CD4-positive, alpha-beta T cell (primary cell): Measurements from ENCODE around the gene CDS2. TPM values are rescaled to one million over a fixed set of nuclear protein-coding genes. Genes with fewer than 3 reads are reported as not detected.

Source experiments
- ATAC-seq: fragments of 200-7000 bp; cut with Tn5 transposase; one replicate; pipeline ENCODE4 v1.10.0; 2022; ENCODE audit warnings: mild to moderate bottlenecking; ENCODE audit not compliant: poor library complexity
- CTCF ChIA-PET: fragments of 350-600 bp; sonication (Branson Sonifier 250); formaldehyde crosslinking; loops from one replicate; lab custom pipeline; 2021; ENCODE audit warnings: antibody characterized with exemption, inconsistent platforms; lab: Charles Lee
- POLR2A ChIA-PET: fragments of 350-600 bp; sonication (Branson Sonifier 250); formaldehyde crosslinking; loops from one replicate; lab custom pipeline; 2021; ENCODE audit warnings: antibody characterized with exemption, inconsistent platforms; lab: Charles Lee
- DNase-seq, 14 experiments: peaks; one replicate each; pipeline ENCODE4 v3.0.0-alpha.2; 2013 to 2020; ENCODE audit warnings: mixed read lengths in 2 of 14
- H3K27ac ChIP-seq, 2 donors: one replicate each; pipeline versions ENCODE4 v1.5.1 to v1.7.0; 2013; ENCODE audit warnings: low read length in 2 of 2, low read depth in 1 of 2, mild to moderate bottlenecking in 1 of 2
- H3K27me3 ChIP-seq, 2 experiments: 1 replicate in 1 of 2; 2 replicates in 1 of 2; pipeline versions ENCODE4 v1.6.1 to v1.7.0; 2013; ENCODE audit warnings: low read length in 2 of 2, control low read depth in 1 of 2, mild to moderate bottlenecking in 1 of 2, moderate library complexity in 1 of 2; ENCODE audit not compliant: insufficient read depth in 2 of 2, control insufficient read depth in 1 of 2
- H3K36me3 ChIP-seq: one replicate; pipeline ENCODE4 v1.6.1; 2013; ENCODE audit warnings: low read length, control low read depth; ENCODE audit not compliant: insufficient read depth
- H3K4me1 ChIP-seq: one replicate; pipeline ENCODE4 v1.6.1; 2013; ENCODE audit warnings: low read length, control low read depth; ENCODE audit not compliant: insufficient read depth
- H3K4me3 ChIP-seq: one replicate; pipeline ENCODE4 v1.5.1; 2013; ENCODE audit warnings: mild to moderate bottlenecking, low read length, moderate library complexity
- H3K9me3 ChIP-seq, 2 experiments: 1 replicate in 1 of 2; 2 replicates in 1 of 2; pipeline versions ENCODE4 v1.6.1 to v1.7.0; 2013; ENCODE audit warnings: low read length in 2 of 2, mild to moderate bottlenecking in 2 of 2, control low read depth in 1 of 2, moderate library complexity in 1 of 2; ENCODE audit not compliant: control insufficient read depth in 1 of 2, insufficient read depth in 1 of 2
- H3K27ac Mint-ChIP-seq: one replicate; pipeline ENCODE4 v1.8.0; 2020; ENCODE audit warnings: mixed read lengths
- H3K27me3 Mint-ChIP-seq: one replicate; pipeline ENCODE4 v1.8.0; 2021; ENCODE audit warnings: mixed read lengths
- H3K36me3 Mint-ChIP-seq: one replicate; pipeline ENCODE4 v1.8.0; 2021; ENCODE audit warnings: low read depth, mixed read lengths
- H3K4me1 Mint-ChIP-seq: one replicate; pipeline ENCODE4 v1.8.0; 2021; ENCODE audit warnings: low read depth, mixed read lengths
- H3K4me3 Mint-ChIP-seq: one replicate; pipeline ENCODE4 v1.8.0; 2020; ENCODE audit warnings: mild to moderate bottlenecking, mixed read lengths
- H3K9me3 Mint-ChIP-seq: one replicate; pipeline ENCODE4 v1.8.0; 2020; ENCODE audit warnings: mixed read lengths
- intact Hi-C, 2 experiments: fragments of 100-400 bp; cut with DNase I in 1 of 2; cut with micrococcal nuclease in 1 of 2; formaldehyde crosslinking; loops; one replicate each; pipeline versions ENCODE4 v1.15.1 to v1.9.0; 2023 to 2025; cut with DNase I, micrococcal nuclease
- total RNA-seq, 174 experiments: library from RNA in 2 of 174; stranded (reverse) in 2 of 174; gene quantifications; one replicate each; pipeline ENCODE4 v1.2.3 and lab custom pipeline; 2021 to 2026
- TF ChIP-seq, protein P1 (sequence below): fragments of 200-600 bp; IDR thresholded peaks from one replicate; pipeline ENCODE4 v1.8.0; 2022; ENCODE audit warnings: antibody characterized with exemption, mild to moderate bottlenecking

CDS2 gene
- total RNA-seq, 2 experiments from 2014 or later: 62.4 to 65.0 TPM

- Histone ChIP-seq H3K27me3 (no peaks in the 10 kb centered on the region), H3K4me3 (no peak overlapping the region), H3K36me3 (peaks cover 60% of the 10 kb centered on the region), H3K27ac (no peak overlapping the region), H3K9me3 (no peaks in the 10 kb centered on the region), H3K4me1 (peaks cover 23% of the 10 kb centered on the region)
- Mint-ChIP-seq H3K4me1 (peaks cover 36% of the 10 kb centered on the region), H3K27me3 (no peaks in the 10 kb centered on the region), H3K9me3 (no peaks in the 10 kb centered on the region), H3K27ac (no peak overlapping the region), H3K4me3 (no peak overlapping the region), H3K36me3 (peaks cover 61% of the 10 kb centered on the region)
- ChIA-PET POLR2A (interaction anchor here (1.7 kb wide), 1 partner anchor 47 kb away, joined by 6 read pairs; the partner anchor contains the start of gene CDS2), CTCF (interaction anchor here (0.8 kb wide), 1 partner anchor 47 kb away, joined by 5 read pairs; the partner anchor contains the start of gene CDS2)
- TF ChIP-seq, protein P1, sequence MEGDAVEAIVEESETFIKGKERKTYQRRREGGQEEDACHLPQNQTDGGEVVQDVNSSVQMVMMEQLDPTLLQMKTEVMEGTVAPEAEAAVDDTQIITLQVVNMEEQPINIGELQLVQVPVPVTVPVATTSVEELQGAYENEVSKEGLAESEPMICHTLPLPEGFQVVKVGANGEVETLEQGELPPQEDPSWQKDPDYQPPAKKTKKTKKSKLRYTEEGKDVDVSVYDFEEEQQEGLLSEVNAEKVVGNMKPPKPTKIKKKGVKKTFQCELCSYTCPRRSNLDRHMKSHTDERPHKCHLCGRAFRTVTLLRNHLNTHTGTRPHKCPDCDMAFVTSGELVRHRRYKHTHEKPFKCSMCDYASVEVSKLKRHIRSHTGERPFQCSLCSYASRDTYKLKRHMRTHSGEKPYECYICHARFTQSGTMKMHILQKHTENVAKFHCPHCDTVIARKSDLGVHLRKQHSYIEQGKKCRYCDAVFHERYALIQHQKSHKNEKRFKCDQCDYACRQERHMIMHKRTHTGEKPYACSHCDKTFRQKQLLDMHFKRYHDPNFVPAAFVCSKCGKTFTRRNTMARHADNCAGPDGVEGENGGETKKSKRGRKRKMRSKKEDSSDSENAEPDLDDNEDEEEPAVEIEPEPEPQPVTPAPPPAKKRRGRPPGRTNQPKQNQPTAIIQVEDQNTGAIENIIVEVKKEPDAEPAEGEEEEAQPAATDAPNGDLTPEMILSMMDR: no peak
- DNase-seq: no peak
- ATAC-seq: no peak
- intact Hi-C loops: no loop called here
Measured at GRCh38 chr20:5173751-5174150, 46.9 kb downstream of the CDS2 start.

- Histone ChIP-seq H3K36me3 (peaks cover 83% of the 10 kb centered on the region), H3K9me3 (no peaks in the 10 kb centered on the region), H3K4me3 (no peak overlapping the region), H3K27ac (no peak overlapping the region), H3K27me3 (no peaks in the 10 kb centered on the region), H3K4me1 (peaks cover 8% of the 10 kb centered on the region)
- CTCF ChIA-PET: no interaction called here
- Mint-ChIP-seq H3K36me3 (peaks cover 77% of the 10 kb centered on the region), H3K27me3 (no peaks in the 10 kb centered on the region), H3K4me3 (no peak overlapping the region), H3K4me1 (peaks cover 7% of the 10 kb centered on the region), H3K27ac (no peak overlapping the region), H3K9me3 (no peaks in the 10 kb centered on the region)
- intact Hi-C loops: no loop called here
- DNase-seq (no peak), ATAC-seq (no peak)
- TF ChIP-seq, protein P1: no peak
- POLR2A ChIA-PET: no interaction called here
Measured at GRCh38 chr20:5177071-5177470, 50.3 kb downstream of the CDS2 start.

- CTCF ChIA-PET: no interaction called here
- Histone ChIP-seq H3K36me3 (peaks cover 89% of the 10 kb centered on the region), H3K4me3 (no peak overlapping the region), H3K4me1 (peaks cover 8% of the 10 kb centered on the region), H3K27me3 (no peaks in the 10 kb centered on the region), H3K9me3 (no peaks in the 10 kb centered on the region), H3K27ac (no peak overlapping the region)
- POLR2A ChIA-PET: no interaction called here
- Mint-ChIP-seq H3K9me3 (no peaks in the 10 kb centered on the region), H3K27ac (no peak overlapping the region), H3K4me1 (no peaks in the 10 kb centered on the region), H3K27me3 (no peaks in the 10 kb centered on the region), H3K36me3 (peaks cover 86% of the 10 kb centered on the region), H3K4me3 (no peak overlapping the region)
- ATAC-seq (no peak), DNase-seq (no peak)
- TF ChIP-seq, protein P1: no peak
- intact Hi-C loops: no loop called here
Measured at GRCh38 chr20:5178046-5178445, 51.2 kb downstream of the CDS2 start.
